PC-3 (cell line): ENCODE results near the gene CORIN.

ENCODE experiments used
- CTCF ChIP-seq: fragments of 300-600 bp; sonication (generic); conservative IDR thresholded peaks from 2 replicates; pipeline ENCODE4 v1.5.1; 2017; ENCODE audit warnings: antibody characterized with exemption, low read depth, mild to moderate bottlenecking, low read length
- EZH2 ChIP-seq: fragments of 300-600 bp; sonication (generic); IDR thresholded peaks from one replicate; pipeline ENCODE4 v1.6.1; 2017; ENCODE audit warnings: antibody characterized with exemption, mild to moderate bottlenecking, low read length; ENCODE audit not compliant: unreplicated experiment

GRCh38 chr4:47560682-47561081 is 277.2 kb downstream of the CORIN start:
- TF ChIP-seq EZH2 (no peak), CTCF (no peak)
